Stimulated activated CD4-positive, alpha-beta T cell treated with anti-CD3 and anti-CD28 coated beads, Interleukin-2, amount 100 ng/mL, for 24 hours (primary cell): Measurements from ENCODE around the gene GPAT3.

Source experiments
- DNase-seq, 2 donors: peaks; one replicate each; pipeline ENCODE4 v3.0.0-alpha.2; 2020

GPAT3 gene

GRCh38 chr4:83651846-83652245 is 115.9 kb downstream of the GPAT3 start:
- no peak for DNase-seq
